Fibroblast of the aortic adventitia (primary cell): Measurements from ENCODE around the gene MFSD2A. TPM values are rescaled to one million over a fixed set of nuclear protein-coding genes. Genes with fewer than 3 reads are reported as not detected.
"Not testable (repeated sequence)": the region's sequence is repeated elsewhere in the genome, so short reads cannot be mapped to it uniquely, and the experiment has no call there.

ENCODE experiments used
- DNase-seq: peaks from one replicate; pipeline ENCODE4 v3.0.0-alpha.2; 2010; ENCODE audit warnings: low read depth
- H3K4me3 ChIP-seq: 2 replicates; pipeline ENCODE4 v1.5.1; 2011; ENCODE audit warnings: low read depth, mild to moderate bottlenecking, control low read depth, low read length, moderate library complexity
- CTCF ChIP-seq: IDR thresholded peaks from 2 replicates; pipeline ENCODE4 v1.5.1; 2011; ENCODE audit warnings: mild to moderate bottlenecking, low read length, control low read depth, inconsistent platforms; ENCODE audit not compliant: insufficient read depth
- total RNA-seq: library from RNA; depleted of rRNA; stranded (reverse); fragments of >200 nt; gene quantifications from 2 replicates; pipeline ENCODE4 v1.2.3, GENCODE V29; 2012; ENCODE audit warnings: low replicate concordance

The MFSD2A gene
- total RNA-seq = 0.49 and 2.3 TPM in 2 replicates

DNA sequence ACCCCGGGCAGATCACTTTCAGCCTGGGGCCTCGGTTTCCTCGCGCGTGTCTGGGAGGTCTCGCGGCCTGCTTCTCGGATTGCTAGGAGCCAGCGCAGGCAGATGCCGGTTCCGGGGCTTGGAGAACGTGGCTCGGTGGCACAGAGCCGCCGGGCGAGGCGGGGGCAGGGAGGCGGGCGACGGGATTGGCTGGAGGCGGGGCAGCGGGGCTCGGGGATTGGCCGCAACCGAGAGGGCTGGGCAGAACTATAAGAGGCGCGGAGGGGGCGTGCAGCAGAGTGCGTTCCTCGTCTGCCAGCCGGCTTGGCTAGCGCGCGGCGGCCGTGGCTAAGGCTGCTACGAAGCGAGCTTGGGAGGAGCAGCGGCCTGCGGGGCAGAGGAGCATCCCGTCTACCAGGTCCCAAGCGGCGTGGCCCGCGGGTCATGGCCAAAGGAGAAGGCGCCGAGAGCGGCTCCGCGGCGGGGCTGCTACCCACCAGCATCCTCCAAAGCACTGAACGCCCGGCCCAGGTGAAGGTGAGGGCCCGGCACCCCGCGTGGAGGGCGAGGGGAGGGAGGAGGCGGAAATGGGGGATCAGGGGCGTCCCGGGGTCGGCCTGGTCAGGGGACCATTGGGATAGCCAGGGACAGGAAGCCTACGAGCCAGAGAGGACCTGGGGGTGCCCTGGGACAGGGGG lies at the start of gene MFSD2A:
Gene MFSD2A, plus strand, starts transcription at position 276 of the 677 bp plus-strand sequence. Its CDS starts 148 bp downstream, at position 424.
- H3K4me3 ChIP-seq = peak within 1 kb of the TSS; percentile 68
- TF ChIP-seq CTCF = no peak
- DNase-seq = peak; percentile 83

DNA sequence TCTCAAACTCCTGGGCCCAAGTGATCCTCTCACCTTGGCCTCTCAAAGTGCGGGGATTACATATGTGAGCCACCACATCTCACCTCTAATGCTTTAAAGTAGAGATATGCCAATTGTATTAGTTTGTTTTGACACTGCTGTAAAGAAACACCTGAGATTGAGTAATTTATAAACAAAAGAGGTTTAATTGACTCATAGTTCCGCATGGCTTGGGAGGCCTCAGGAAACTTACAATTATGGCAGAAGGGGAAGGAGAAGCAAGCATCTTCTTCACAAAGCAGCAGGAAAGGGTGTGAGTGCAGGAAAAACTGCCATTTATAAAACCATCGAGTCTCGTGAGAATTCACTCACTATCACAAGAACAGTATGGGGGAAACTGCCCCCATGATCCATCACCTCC lies 49.8 kb upstream of the MFSD2A start:
- H3K4me3 ChIP-seq = no peak overlapping the region
- no peak for TF ChIP-seq CTCF
- DNase-seq = no peak

- TF ChIP-seq CTCF = no peak
Observed at GRCh38 chr1:39907528-39908453, 47.2 kb upstream of the MFSD2A start.

GRCh38 chr1:39908534-39908933 lies 46.4 kb upstream of the MFSD2A start:
- no peak for TF ChIP-seq CTCF
- H3K4me3 ChIP-seq = no peak overlapping the region
- no peak for DNase-seq

More at GRCh38 chr1:39907528-39908453, 47.2 kb upstream of the MFSD2A start:
- no peak for DNase-seq
- no peak overlapping the region for H3K4me3 ChIP-seq

DNA sequence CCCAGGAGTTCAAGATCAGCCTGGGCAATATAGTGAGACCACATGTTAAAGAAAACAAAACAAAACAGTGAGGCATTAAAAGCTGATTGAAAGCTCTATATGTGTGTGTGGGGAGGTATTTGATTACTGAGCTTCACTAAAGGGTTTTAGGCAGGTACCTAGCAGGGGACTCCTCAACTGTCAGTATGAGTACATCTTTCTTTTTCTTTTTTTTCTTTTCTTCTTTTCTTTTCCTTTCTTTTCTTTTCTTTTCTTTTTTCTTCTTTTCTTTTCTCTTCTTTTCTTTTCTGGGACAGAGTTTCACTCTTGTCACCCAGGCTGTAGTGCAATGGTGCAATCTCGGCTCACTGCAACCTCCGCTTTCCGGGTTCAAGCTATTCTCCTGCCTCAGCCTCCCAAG lies 44.7 kb upstream of the MFSD2A start:
- DNase-seq = no peak
- H3K4me3 ChIP-seq = no peak overlapping the region
- TF ChIP-seq CTCF = no peak

DNA sequence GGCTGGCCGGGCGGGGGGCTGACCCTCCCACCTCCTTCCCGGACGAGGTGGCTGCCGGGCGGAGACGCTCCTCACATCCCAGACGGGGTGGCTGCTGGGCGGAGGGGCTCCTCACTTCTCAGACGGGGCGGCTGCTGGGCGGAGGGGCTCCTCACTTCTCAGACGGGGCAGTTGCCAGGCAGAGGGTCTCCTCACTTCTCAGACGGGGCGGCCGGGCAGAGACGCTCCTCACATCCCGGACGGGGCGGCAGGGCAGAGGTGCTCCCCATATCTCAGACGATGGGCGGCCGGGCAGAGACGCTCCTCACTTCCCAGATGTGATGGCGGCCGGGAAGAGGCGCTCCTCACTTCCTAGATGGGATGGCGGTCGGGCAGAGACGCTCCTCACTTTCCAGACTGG lies 41.8 kb upstream of the MFSD2A start:
- not testable (repeated sequence) for DNase-seq, H3K4me3 ChIP-seq

- DNase-seq = no peak
- no peak for TF ChIP-seq CTCF
- no peak overlapping the region for H3K4me3 ChIP-seq
Observed at GRCh38 chr1:39915499-39916129, 39.3 kb upstream of the MFSD2A start.
